ENCODE results near the gene DCTN1.
"Not testable (repeated sequence)": the region's sequence is repeated elsewhere in the genome, so short reads cannot be mapped to it uniquely, and the experiment has no call there.

Gene DCTN1
- total RNA-seq, result 135 to 192 (median 160) reads per million in 4 experiments

DNA sequence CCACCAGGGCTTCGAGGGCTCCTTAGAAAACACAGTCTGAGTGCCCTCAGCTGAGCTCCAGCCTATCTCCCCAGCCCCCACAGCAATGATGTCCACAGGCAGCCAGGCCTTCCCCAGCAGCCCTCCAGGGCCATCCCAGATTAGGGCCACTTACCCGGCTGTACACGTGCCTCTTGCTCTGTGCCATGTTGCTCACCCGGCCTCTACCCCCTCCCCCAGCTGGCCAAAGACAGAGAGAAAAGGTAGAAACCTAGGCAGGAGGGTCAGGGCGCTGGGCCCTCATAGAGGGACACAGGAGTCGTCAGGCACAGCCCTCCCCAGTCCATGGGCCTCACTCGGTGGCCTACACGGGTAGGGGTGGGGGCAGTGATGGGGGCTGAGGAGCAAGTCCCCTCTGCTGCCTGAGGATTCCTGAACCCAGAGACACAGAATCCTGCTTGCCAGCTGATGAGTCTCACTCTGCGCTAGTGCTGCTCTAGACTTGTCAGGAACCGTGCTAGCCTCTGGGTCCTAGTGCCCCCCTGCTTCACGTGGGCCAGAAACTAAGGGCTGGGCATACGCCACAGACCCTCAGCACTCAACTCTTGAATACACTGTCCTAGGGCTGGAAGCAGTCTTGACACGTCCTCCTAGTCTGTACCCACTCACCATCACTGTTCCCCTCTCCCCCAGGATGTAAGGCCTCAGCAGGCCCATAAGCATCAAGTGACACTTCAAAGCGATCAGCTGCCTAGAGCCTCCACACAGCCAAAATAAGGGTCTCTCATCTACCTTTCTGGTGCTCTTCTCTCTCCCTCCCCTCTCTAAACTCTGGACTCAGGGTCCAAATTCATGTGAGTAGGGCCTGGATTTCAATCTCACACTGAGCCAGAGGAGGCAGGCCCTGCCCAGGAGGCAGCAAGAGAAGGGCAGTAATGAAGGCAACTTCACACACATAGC lies at the start of gene DCTN1:
DCTN1 (minus strand) TSS at position 461 of the 939 bp plus-strand sequence; CDS start at position 187, 274 bp downstream.
- no peak for DNase-seq

GRCh38 chr2:74428675-74429074 lies 48.6 kb upstream of the DCTN1 start:
- DNase-seq, result no peak

GRCh38 chr2:74427551-74427950 lies 47.4 kb upstream of the DCTN1 start:
- DNase-seq, result no peak

GRCh38 chr2:74426181-74426758 lies 46.2 kb upstream of the DCTN1 start:
- no peak for DNase-seq

DNA sequence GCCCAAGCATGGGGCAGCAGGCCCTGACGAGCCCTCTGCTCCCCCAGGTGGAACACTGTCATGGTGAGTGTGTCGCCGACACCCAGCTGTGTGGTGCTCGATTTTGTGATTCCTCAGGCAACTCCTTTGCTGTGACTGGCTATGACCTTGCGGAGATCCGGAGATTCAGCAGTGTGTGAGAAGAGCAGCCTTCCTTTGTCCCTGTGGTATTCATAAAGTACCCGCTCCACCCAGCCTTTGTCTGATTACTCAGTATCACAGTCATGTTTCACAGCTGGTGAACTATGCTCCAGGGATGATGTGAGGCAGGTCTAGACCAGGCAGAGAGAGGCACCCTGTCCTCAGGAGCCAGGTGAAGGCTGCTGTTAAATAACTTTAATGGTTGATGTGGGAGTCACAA lies 45.4 kb upstream of the DCTN1 start:
- no peak for DNase-seq

GRCh38 chr2:74424995-74425406 lies 44.9 kb upstream of the DCTN1 start:
- DNase-seq, result no peak

GRCh38 chr2:74424139-74424992 lies 44.3 kb upstream of the DCTN1 start:
- no peak for DNase-seq

GRCh38 chr2:74423231-74424095 lies 43.4 kb upstream of the DCTN1 start:
- no peak for DNase-seq

DNA sequence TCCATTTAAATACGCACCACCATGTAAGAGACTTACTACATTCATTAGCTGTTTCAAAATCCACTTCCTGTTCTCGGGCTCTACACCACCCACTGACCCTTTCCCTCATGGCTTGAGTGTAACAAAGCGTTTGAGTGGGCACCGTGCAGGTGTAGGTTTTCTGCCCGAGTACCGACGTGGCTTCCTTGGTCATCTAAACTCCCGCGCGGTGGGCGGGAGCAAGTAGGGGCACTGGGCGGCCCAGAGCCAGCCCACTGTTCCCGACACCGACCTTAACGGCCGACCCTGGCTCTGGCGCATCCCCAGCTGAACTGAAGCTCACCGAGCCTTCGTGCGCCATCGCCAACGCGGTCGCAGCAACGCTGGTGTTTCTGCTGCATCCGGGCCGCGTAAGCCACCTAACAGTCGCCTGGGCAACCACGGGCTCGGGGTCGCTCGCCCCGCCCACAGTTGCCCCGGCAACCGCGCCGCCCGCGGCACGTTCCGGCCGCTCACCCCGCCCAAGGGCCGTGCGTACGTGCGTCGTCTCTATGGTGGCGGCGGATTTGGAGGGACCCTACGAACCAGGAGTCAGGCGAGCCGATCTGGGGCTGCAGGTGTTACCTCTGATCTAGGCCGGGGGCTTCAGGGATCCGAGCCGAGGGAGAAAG lies 41.2 kb upstream of the DCTN1 start, which contains the start of the genes C2orf81 and WDR54:
C2orf81 (minus strand) TSS at position 399 of the 650 bp plus-strand sequence; CDS start at position 340, 59 bp downstream.
WDR54 (plus strand) TSS at position 510 of the 650 bp plus-strand sequence. CDS start 424 bp downstream, outside the sequence.
- peak; percentile 76 for DNase-seq

GRCh38 chr2:74420443-74421103 lies 40.5 kb upstream of the DCTN1 start:
- DNase-seq, result not testable (repeated sequence)

DNA sequence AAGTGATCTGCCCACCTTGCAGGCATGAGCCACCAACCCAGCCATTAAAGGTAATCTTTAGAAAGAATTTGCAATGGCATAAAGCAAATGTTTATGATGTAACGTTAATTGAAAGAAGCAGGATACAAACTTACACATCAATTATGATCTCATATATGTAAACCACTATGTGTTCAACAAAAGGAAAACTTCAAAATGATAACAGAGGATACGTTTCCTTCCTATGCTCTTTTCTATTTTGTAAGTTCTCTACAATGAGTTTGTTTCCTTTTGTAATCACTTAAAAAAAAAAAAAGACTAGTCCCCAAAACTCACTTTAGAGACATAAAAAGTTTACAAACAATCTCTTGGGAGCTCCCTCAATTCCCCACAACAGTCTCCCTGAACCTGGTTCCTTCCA lies 39.9 kb upstream of the DCTN1 start:
- no peak for DNase-seq

DNA sequence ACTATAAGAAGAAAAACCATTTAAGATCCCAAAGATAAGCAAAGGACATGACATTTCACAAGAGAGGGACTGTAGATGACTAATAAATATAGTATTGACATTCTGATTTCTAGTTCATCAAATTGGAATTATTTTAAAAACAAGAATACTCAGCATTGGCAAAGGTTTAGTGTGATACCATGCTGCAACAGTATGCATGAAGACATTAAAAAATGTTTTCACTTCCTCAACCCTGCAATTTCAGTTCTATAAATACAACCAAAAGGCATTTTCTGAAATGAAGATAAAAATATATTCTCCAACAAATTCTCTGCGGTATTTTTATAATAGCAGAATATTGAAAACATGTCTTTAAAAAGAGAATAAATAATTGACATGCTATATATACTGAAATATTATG lies 39.2 kb upstream of the DCTN1 start:
- no peak for DNase-seq

GRCh38 chr2:74418312-74418711 lies 38.2 kb upstream of the DCTN1 start:
- DNase-seq, result no peak

GRCh38 chr2:74417763-74418162 lies 37.7 kb upstream of the DCTN1 start:
- DNase-seq, result no peak

- DNase-seq, result no peak
Measured at GRCh38 chr2:74417197-74417596, 37.1 kb upstream of the DCTN1 start.

DNA sequence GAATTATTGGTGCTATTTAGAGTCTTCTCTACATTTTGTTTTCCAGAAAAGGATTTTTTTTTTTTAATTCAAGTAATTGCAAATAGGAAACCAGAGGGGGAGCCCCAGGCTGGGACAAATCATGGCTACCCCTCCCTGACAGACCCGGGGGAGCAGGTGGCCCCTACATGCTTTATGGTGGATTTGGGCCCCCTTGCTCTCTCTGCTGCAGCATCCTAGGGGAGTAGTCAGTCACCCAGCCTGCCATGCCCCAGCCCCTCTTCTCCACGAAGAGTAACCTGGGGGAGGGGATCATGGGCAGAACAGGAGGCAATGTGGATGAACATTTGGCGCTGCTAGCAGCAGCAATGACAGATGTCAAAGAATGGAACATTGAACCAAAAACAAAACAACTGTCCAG lies 36.7 kb upstream of the DCTN1 start:
- no peak for DNase-seq

DNA sequence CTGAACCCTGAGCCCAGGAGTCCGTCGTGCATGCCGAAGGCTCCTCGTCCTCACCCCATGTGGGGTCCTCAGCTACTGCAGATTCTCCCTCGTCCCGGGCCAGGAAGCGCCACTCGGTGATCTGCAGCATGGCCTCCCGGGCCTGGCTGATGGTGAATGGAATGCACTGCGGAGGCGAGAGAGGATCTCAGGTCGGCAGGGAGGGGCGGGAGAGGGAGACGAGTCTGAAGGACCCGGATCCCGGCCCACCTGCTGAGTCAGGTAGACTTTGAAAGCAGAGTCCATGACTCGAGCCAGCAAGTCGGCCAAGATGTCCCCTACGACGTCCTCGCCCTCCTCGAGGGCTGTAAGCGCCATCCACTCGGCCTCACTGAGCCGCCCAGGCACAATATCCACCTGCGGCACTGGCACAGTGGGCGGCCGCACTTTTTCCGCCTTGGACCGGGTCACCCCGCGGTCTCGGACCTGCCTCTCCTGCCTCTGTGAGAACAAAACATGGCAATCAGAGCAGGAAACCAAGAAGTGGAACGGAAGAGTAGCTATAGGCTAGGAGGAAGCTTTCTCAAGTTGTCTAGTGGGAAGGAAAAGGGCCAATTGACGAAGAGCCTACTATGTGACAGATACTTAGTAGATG lies 35.8 kb upstream of the DCTN1 start:
- no peak for DNase-seq

DNA sequence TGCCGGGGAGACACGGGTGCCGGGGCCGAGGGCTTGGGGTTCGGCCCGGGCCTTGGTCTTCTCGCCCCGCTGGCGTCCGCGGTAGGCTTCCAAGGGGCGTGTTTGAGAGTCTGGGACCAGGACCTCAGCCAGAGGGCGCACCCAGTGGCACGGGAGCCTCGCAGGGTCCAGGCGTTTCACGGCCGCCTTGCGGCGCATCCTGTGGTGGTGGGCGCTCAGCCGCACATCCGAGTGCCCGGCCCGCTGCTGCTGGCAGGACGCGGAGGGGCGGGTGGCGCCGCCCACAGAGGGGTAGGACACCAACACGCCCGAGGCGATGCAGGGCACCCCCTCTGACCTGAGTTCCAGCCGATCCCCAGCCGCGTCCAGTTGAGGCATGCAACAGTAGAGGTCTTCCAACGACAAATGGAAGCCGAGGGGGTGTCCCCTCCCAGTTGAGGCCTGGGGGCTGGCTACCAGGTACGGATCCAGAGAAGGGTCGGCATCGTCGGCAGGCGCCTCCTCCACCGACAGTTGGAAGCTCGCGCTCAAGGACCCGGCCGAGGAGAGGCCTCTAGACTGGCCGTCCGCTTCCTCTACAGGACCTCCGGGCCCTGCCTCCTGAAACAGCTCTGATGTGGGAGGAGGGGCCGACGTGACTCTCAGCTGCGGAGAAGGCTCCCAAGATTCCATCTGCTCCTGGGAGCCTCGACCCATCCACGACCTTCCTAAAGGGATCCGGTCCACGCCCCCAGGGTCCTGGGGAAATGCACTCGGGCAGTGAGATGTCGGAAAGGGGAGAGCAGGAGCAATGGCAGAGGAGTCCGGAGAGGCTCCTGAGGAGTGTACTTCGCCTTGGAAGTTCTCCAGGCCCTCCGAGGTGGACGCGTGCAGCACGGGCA lies 35.0 kb upstream of the DCTN1 start:
- DNase-seq, result peak; percentile 14

- DNase-seq, result no peak
Measured at GRCh38 chr2:74414441-74414840, 34.3 kb upstream of the DCTN1 start.

Data from effector CD8-positive, alpha-beta T cell (primary cell).